Osteocyte (in vitro differentiated cells): ENCODE results near the gene GPATCH4. TPM values are rescaled to one million over a fixed set of nuclear protein-coding genes. Genes with fewer than 3 reads are reported as not detected.

Experiments
- DNase-seq: peaks from one replicate; pipeline ENCODE4 v3.0.0; 2021; ENCODE audit warnings: mixed read lengths; ENCODE audit not compliant: unreplicated experiment; ENCODE audit errors: extremely low spot score
- H3K27ac Mint-ChIP-seq: one replicate; pipeline ENCODE4 v1.8.0; 2021; ENCODE audit warnings: mild to moderate bottlenecking, mixed read lengths; ENCODE audit not compliant: unreplicated experiment
- H3K27me3 Mint-ChIP-seq: one replicate; pipeline ENCODE4 v1.8.0; 2021; ENCODE audit warnings: mixed read lengths; ENCODE audit not compliant: unreplicated experiment
- H3K36me3 Mint-ChIP-seq: one replicate; pipeline ENCODE4 v1.8.0; 2021; ENCODE audit warnings: mixed read lengths; ENCODE audit not compliant: unreplicated experiment
- H3K4me1 Mint-ChIP-seq: one replicate; pipeline ENCODE4 v1.8.0; 2021; ENCODE audit warnings: mixed read lengths; ENCODE audit not compliant: unreplicated experiment
- H3K4me3 Mint-ChIP-seq: one replicate; pipeline ENCODE4 v1.8.0; 2021; ENCODE audit warnings: mild to moderate bottlenecking, moderate library complexity, mixed read lengths; ENCODE audit not compliant: unreplicated experiment
- H3K9me3 Mint-ChIP-seq: one replicate; pipeline ENCODE4 v1.8.0; 2021; ENCODE audit warnings: mixed read lengths; ENCODE audit not compliant: unreplicated experiment
- CTCF ChIP-seq: fragments of 200-600 bp; sonication (generic); IDR thresholded peaks from 2 replicates; pipeline ENCODE4 v1.5.0; 2021; ENCODE audit warnings: antibody characterized with exemption, mild to moderate bottlenecking, moderate library complexity
- total RNA-seq: library from RNA; stranded (reverse); gene quantifications from 2 replicates; pipeline ENCODE4 v1.2.1, GENCODE V29; 2021

GPATCH4 gene
- total RNA-seq, 1 donor from 2014 or later: 20.6 TPM

- no peak for TF ChIP-seq CTCF
- DNase-seq: no peak
- Mint-ChIP-seq H3K36me3 (peaks cover 5% of the 10 kb centered on the region), H3K9me3 (no peaks in the 10 kb centered on the region), H3K4me3 (no peak overlapping the region), H3K27me3 (no peaks in the 10 kb centered on the region), H3K4me1 (no peaks in the 10 kb centered on the region), H3K27ac (no peak overlapping the region)
These were observed 51.9 kb downstream of the GPATCH4 start for GRCh38 chr1:156549390-156549789.

- Mint-ChIP-seq H3K4me3 (no peak overlapping the region), H3K27me3 (no peaks in the 10 kb centered on the region)
These were observed 53.3 kb downstream of the GPATCH4 start for GRCh38 chr1:156547982-156548381.

DNA sequence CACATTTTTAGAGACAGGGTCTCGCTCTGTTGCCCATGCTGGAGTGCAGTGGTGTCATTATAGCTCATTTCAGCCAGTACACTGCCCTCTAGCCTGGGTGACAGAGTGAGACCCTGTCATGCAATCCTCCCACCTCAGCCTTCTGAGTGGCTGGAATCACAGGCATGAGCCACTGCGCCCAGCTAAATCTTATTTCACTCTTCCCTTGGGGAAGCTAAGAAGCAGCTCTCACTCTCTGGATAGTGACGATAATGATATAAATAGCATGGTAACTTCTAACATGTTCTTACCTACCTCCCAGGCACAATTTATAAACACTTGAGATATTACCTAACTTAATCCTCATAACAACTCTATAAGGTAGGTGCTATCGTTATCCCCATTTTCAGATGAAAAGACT lies 53.8 kb downstream of the GPATCH4 start:
- Mint-ChIP-seq H3K27ac (no peak overlapping the region), H3K36me3 (peaks cover 5% of the 10 kb centered on the region), H3K27me3 (no peaks in the 10 kb centered on the region), H3K4me1 (no peaks in the 10 kb centered on the region), H3K4me3 (no peak overlapping the region), H3K9me3 (no peaks in the 10 kb centered on the region)
- no peak for DNase-seq
- TF ChIP-seq CTCF: no peak

More at GRCh38 chr1:156547982-156548381, 53.3 kb downstream of the GPATCH4 start:
- DNase-seq: no peak
- no peak for TF ChIP-seq CTCF
- no peaks in the 10 kb centered on the region for H3K9me3 Mint-ChIP-seq
- no peak overlapping the region for H3K27ac Mint-ChIP-seq
- peaks cover 4% of the 10 kb centered on the region for H3K36me3 Mint-ChIP-seq
- no peaks in the 10 kb centered on the region for H3K4me1 Mint-ChIP-seq

DNA sequence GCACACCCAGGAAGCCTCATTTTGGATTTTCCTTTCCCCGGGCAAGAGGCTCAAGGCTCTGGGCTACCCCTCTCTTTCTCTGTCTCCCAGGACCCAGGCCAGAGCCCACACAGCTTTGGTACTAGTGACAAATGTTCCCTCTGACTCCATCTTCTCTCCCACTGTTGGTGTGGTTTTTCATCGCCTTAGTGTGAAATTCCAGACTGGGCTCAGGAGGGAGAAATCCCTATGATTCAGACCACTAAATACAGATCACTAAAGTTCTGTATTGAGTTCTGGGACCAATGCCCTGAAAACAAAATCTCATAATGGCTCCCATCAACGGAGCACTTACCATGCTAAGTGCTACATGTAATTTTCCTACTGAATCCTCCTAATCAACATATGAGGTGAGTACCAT lies 55.0 kb downstream of the GPATCH4 start:
- DNase-seq: no peak
- Mint-ChIP-seq H3K4me3 (no peak overlapping the region), H3K9me3 (no peaks in the 10 kb centered on the region), H3K36me3 (peaks cover 2% of the 10 kb centered on the region), H3K27ac (no peak overlapping the region), H3K27me3 (no peaks in the 10 kb centered on the region), H3K4me1 (no peaks in the 10 kb centered on the region)
- no peak for TF ChIP-seq CTCF

DNA sequence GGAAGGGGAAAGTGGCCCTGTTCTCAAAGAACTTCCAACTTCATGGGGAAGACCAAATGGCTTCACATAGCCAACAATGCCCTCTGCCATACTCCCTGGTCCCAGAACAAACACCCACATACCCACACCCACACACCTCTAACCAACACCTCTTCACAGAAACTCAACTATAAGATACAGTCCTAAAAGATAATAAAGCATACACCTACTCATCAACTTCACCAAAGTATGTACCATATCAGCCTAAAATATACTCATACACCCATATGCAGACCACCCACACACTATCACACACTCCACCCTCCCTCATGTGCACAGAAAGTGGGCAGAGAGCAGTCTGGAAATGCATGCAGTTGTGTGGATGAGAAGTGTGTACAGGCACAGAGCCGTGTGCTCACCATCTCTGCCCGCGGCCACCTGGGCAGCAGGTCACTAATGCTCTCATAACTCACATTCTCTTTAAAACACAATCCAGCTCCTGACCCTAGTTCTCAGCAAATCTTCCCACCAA lies 56.6 kb downstream of the GPATCH4 start:
- Mint-ChIP-seq H3K4me3 (no peak overlapping the region), H3K9me3 (no peaks in the 10 kb centered on the region), H3K36me3 (peaks cover 2% of the 10 kb centered on the region), H3K27me3 (no peaks in the 10 kb centered on the region), H3K27ac (no peak overlapping the region), H3K4me1 (no peaks in the 10 kb centered on the region)
- DNase-seq: no peak
- TF ChIP-seq CTCF: no peak

Other genes with a start within 250 kb of the GPATCH4 start
- gene RHBG, start 232.3 kb downstream of the GPATCH4 start, total RNA-seq: not detected in 2 replicates
- gene MEF2D, start 100.7 kb downstream of the GPATCH4 start, total RNA-seq: 33.8 and 45.8 TPM in 2 replicates
- gene IQGAP3, start 28.9 kb downstream of the GPATCH4 start, total RNA-seq: 8.6 and 9.8 TPM in 2 replicates
- not detected in 2 replicates for gene TTC24, start 21.8 kb downstream of the GPATCH4 start, total RNA-seq
- gene NAXE, start 9.7 kb downstream of the GPATCH4 start, total RNA-seq: 59.2 and 63.4 TPM in 2 replicates
- gene HAPLN2, start 17.9 kb upstream of the GPATCH4 start, total RNA-seq: 0.35 TPM in 1 of 2 replicates, not detected in the other
- 0.29 and 0.43 TPM in 2 replicates for gene BCAN, start 40.6 kb upstream of the GPATCH4 start, total RNA-seq
- 24.2 and 26.5 TPM in 2 replicates for gene NES, start 75.9 kb upstream of the GPATCH4 start, total RNA-seq
- gene CRABP2, start 104.1 kb upstream of the GPATCH4 start, total RNA-seq: 144 and 146 TPM in 2 replicates
- 21.3 and 24.1 TPM in 2 replicates for gene METTL25B, start 127.0 kb upstream of the GPATCH4 start, total RNA-seq
- 33.0 and 37.7 TPM in 2 replicates for gene ISG20L2, start 127.3 kb upstream of the GPATCH4 start, total RNA-seq
- gene MRPL24, start 139.6 kb upstream of the GPATCH4 start, total RNA-seq: 52.6 and 55.8 TPM in 2 replicates
- gene HDGF, start 150.2 kb upstream of the GPATCH4 start, total RNA-seq: 213 and 219 TPM in 2 replicates
- gene PRCC, start 166.1 kb upstream of the GPATCH4 start, total RNA-seq: 71.1 and 85.4 TPM in 2 replicates
- gene SH2D2A, start 215.4 kb upstream of the GPATCH4 start, total RNA-seq: not detected in 2 replicates